Hepatocyte (in vitro differentiated cells): ENCODE data around the gene FOXO6. TPM values are rescaled to one million over a fixed set of nuclear protein-coding genes. Genes with fewer than 3 reads are reported as not detected.

ENCODE experiments used
- DNase-seq: peaks from one replicate; pipeline ENCODE4 v3.0.0-alpha.2; 2016; ENCODE audit warnings: low spot score
- H2AFZ ChIP-seq: fragments of 200-600 bp; sonication (generic); 2 replicates; pipeline ENCODE4 v1.6.0; 2016; ENCODE audit warnings: antibody characterized with exemption, mild to moderate bottlenecking
- H3K27ac ChIP-seq: fragments of 200-600 bp; sonication (generic); 2 replicates; pipeline ENCODE4 v1.5.1; 2016; ENCODE audit warnings: mild to moderate bottlenecking
- H3K27me3 ChIP-seq: fragments of 200-600 bp; sonication (generic); 2 replicates; pipeline ENCODE4 v1.6.1; 2016
- H3K36me3 ChIP-seq: fragments of 200-600 bp; sonication (generic); replicated peaks from 2 replicates; pipeline ENCODE4 v1.5.1; 2016; ENCODE audit warnings: low read depth; ENCODE audit not compliant: insufficient read depth
- H3K4me1 ChIP-seq: fragments of 200-600 bp; sonication (generic); 2 replicates; pipeline ENCODE4 v1.5.1; 2016; ENCODE audit warnings: mild to moderate bottlenecking, moderate library complexity; ENCODE audit not compliant: insufficient read depth
- H3K4me2 ChIP-seq: fragments of 200-600 bp; sonication (generic); 2 replicates; pipeline ENCODE4 v1.6.0; 2016
- H3K4me3 ChIP-seq: fragments of 200-600 bp; sonication (generic); 2 replicates; pipeline ENCODE4 v1.5.1; 2016; ENCODE audit warnings: mild to moderate bottlenecking
- H3K79me2 ChIP-seq: fragments of 200-600 bp; sonication (generic); 2 replicates; pipeline ENCODE4 v1.6.0; 2017; ENCODE audit warnings: mild to moderate bottlenecking
- H3K9me2 ChIP-seq: fragments of 200-600 bp; sonication (generic); replicated peaks from 2 replicates; pipeline ENCODE4 v1.6.0; 2017; ENCODE audit warnings: mild to moderate bottlenecking; ENCODE audit not compliant: insufficient read depth
- H3K9me3 ChIP-seq: fragments of 200-600 bp; sonication (generic); 2 replicates; pipeline ENCODE4 v1.5.1; 2016; ENCODE audit warnings: low read depth, mild to moderate bottlenecking
- H4K20me1 ChIP-seq: fragments of 200-600 bp; sonication (generic); 2 replicates; pipeline ENCODE4 v1.6.0; 2016; ENCODE audit warnings: mild to moderate bottlenecking; ENCODE audit not compliant: insufficient read depth, poor library complexity, severe bottlenecking
- CTCF ChIP-seq: fragments of 200-600 bp; sonication (generic); IDR thresholded peaks from 2 replicates; pipeline ENCODE4 v1.5.1; 2016; ENCODE audit warnings: antibody characterized with exemption, mild to moderate bottlenecking; ENCODE audit not compliant: poor library complexity
- EZH2 ChIP-seq: fragments of 200-600 bp; sonication (generic); IDR thresholded peaks from 2 replicates; pipeline ENCODE4 v1.6.1; 2016; ENCODE audit warnings: antibody characterized with exemption, mild to moderate bottlenecking, borderline replicate concordance
- EZH2phosphoT487 ChIP-seq: fragments of 200-600 bp; sonication (generic); IDR thresholded peaks from one replicate; pipeline ENCODE4 v1.6.1; 2018; ENCODE audit warnings: antibody characterized with exemption, mild to moderate bottlenecking, low read depth, moderate library complexity; ENCODE audit not compliant: unreplicated experiment, severe bottlenecking
- WGBS: methylation state at CpG from one replicate; pipeline ENCODE4 v1.1.6; 2016; ENCODE audit warnings: low lambda C conversion rate; ENCODE audit errors: missing lambda C conversion rate; 5-methylcytosine and 5-hydroxymethylcytosine counted together
- polyA plus RNA-seq: library from polyadenylated mRNA; unstranded; fragments of >200 nt; fragmentation: Nextera tagmentation; extraction: Ambion mirVana; gene quantifications from 2 replicates; pipeline ENCODE4 v1.2.1, GENCODE V29; 2016
- total RNA-seq: library from RNA; depleted of rRNA; stranded (reverse); fragments of >200 nt; gene quantifications from 2 replicates; pipeline ENCODE4 v1.2.3, GENCODE V29; 2014

FOXO6 gene
- total and polyA plus RNA-seq, 2 experiments from 2014 or later, result 0.80 to 5.0 TPM

DNA sequence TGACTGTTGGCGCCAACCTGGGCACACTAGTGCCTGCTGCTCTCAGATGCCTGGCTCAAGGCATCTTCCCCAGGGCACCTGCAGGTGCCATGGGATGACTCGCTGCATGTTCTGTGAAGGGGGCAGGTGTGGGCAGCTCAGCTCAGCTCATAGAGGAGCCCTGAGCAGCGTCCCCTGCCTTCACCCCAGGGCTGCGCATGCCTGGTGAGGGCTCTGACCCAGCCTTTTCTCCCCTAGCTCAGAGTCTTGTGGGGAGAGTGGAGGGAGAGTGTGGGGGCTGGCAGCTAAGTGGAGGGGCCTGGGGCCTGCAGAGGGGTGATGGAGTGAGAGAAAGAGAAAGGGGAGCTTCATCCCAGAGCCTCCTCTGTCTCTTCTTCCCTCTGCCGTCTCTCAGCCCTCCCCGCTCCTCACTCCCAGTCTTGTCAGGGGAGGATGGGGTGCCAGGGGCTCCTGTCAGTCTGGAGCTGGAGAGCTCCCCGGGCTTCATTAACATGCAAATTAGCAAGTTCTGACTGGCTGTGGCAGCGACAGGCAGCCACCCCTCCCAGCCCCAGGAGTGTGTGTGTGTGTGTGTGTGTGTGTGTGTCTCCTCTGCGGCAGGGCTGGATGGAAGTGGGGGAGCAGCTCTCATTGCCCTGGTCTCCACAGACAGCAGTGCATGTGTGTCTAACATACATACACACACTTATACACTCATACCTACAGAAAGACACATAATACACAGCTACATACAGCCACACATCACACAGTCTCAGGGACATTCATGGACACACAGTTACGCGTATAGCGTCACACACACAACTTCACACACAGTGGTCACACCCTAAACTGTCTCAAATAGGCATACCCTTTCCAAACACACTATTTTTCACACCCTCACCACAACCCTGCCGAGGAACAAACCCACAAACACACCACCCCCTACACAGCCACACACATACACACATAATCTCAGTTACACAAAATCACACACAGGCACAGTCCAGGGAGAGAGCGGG lies 34.0 kb downstream of the FOXO6 start:
- H3K27ac ChIP-seq, result no peak overlapping the region
- no peaks in the 10 kb centered on the region for H3K9me3 ChIP-seq
- TF ChIP-seq EZH2 (no peak), EZH2phosphoT487 (no peak), CTCF (no peak)
- peaks cover 26% of the 10 kb centered on the region for H3K4me1 ChIP-seq
- no peak overlapping the region for H2AFZ ChIP-seq
- no peak overlapping the region for H3K4me3 ChIP-seq
- 50% methylated on average over 14 of the region's 14 CpGs for WGBS
- H4K20me1 ChIP-seq, result no peaks in the 10 kb centered on the region
- peak; percentile 57 for DNase-seq
- no peaks in the 10 kb centered on the region for H3K27me3 ChIP-seq
- H3K36me3 ChIP-seq, result no peaks in the 10 kb centered on the region
- no peaks in the 10 kb centered on the region for H3K9me2 ChIP-seq
- H3K4me2 ChIP-seq, result peak overlapping the region; percentile 33
- H3K79me2 ChIP-seq, result no peaks in the 10 kb centered on the region

GRCh38 chr1:41396084-41396483 lies 34.9 kb downstream of the FOXO6 start:
- no peaks in the 10 kb centered on the region for H3K9me3 ChIP-seq
- H3K27ac ChIP-seq, result no peak overlapping the region
- H3K4me2 ChIP-seq, result no peak overlapping the region
- no peaks in the 10 kb centered on the region for H3K27me3 ChIP-seq
- no peaks in the 10 kb centered on the region for H3K9me2 ChIP-seq
- H2AFZ ChIP-seq, result no peak overlapping the region
- no peaks in the 10 kb centered on the region for H4K20me1 ChIP-seq
- no peak overlapping the region for H3K4me3 ChIP-seq
- H3K36me3 ChIP-seq, result no peaks in the 10 kb centered on the region
- no peaks in the 10 kb centered on the region for H3K79me2 ChIP-seq
- 76% methylated on average over 14 of the region's 14 CpGs for WGBS
- TF ChIP-seq EZH2phosphoT487, result no peak
- TF ChIP-seq CTCF, result no peak
- no peak for TF ChIP-seq EZH2
- DNase-seq, result no peak
- peaks cover 26% of the 10 kb centered on the region for H3K4me1 ChIP-seq

- DNase-seq, result no peak
- TF ChIP-seq CTCF, result no peak
Observed at GRCh38 chr1:41397020-41397419, 35.8 kb downstream of the FOXO6 start.

More at GRCh38 chr1:41397020-41397419, 35.8 kb downstream of the FOXO6 start:
- peaks cover 26% of the 10 kb centered on the region for H3K4me1 ChIP-seq
- no peaks in the 10 kb centered on the region for H3K9me2 ChIP-seq
- H4K20me1 ChIP-seq, result no peaks in the 10 kb centered on the region
- H3K4me2 ChIP-seq, result no peak overlapping the region
- H3K9me3 ChIP-seq, result no peaks in the 10 kb centered on the region
- WGBS, result 75% methylated on average over 5 of the region's 5 CpGs
- H3K36me3 ChIP-seq, result no peaks in the 10 kb centered on the region
- no peaks in the 10 kb centered on the region for H3K27me3 ChIP-seq
- H3K4me3 ChIP-seq, result no peak overlapping the region
- H2AFZ ChIP-seq, result no peak overlapping the region
- no peaks in the 10 kb centered on the region for H3K79me2 ChIP-seq
- H3K27ac ChIP-seq, result no peak overlapping the region
